OCI-LY1 (cell line): ENCODE measurements around the gene UBXN10.

Experiments
- CTCF ChIP-seq: fragments of 200-600 bp; sonication (generic), shearing (Covaris generic); IDR thresholded peaks from 2 replicates; pipeline ENCODE4 v1.5.1; 2017; ENCODE audit warnings: mild to moderate bottlenecking, antibody characterized with exemption, low read length, moderate library complexity, mixed read lengths
- EZH2 ChIP-seq: fragments of 200-600 bp; sonication (generic), shearing (Covaris generic); IDR thresholded peaks from 2 replicates; pipeline ENCODE4 v1.8.0; 2017; ENCODE audit warnings: borderline replicate concordance, mixed run types, mild to moderate bottlenecking, antibody characterized with exemption, low read length, moderate library complexity, mixed read lengths

- no peak for TF ChIP-seq CTCF
- TF ChIP-seq EZH2, result no peak
Measured at GRCh38 chr1:20154301-20154831, 31.5 kb upstream of the UBXN10 start.
